ENCODE data around the gene ADAMTS16. TPM values are rescaled to one million over a fixed set of nuclear protein-coding genes. Genes with fewer than 3 reads are reported as not detected.

Gene ADAMTS16
- total and polyA plus RNA-seq, 9 of the 15 experiments (the other 6 are each of a cell fraction or from before 2014, with no cell fraction given), result not detected

DNA sequence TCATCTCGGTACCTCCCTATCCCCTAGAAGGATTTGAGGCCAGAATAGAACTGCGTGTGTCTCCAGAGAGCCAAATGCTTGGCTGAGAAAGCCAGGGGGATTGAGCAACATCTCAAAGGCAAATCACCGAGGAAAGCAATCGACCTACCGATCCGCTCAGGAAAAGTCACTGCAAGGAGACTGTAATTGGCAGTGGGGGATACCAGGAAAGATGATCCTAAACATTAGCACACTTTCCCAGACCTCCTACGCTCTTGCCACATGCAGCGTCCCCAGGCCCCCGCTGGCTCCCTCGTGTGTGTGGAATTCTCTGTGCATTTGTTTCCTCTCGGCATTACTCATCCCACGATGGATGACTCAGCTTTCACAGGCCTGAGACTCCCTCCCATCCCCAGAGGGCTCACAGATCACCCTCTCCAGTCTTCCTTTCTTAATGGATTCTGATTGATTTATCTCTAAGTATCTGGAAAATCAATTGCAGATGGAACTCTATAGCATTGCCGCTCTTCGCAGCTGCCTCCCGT, 200.1 kb downstream of the ADAMTS16 start (continued):
- no peak for TF ChIP-seq ATF2 (CRISPR knock-in tag; IDR thresholded peaks at IDR 0.05)
- TF ChIP-seq TEAD1 (CRISPR knock-in tag; IDR thresholded peaks at IDR 0.05), result peak; percentile 98 to 100
- no peak for TF ChIP-seq NELFE (IDR thresholded peaks at IDR 0.05; ENCODE audit: insufficient read depth, insufficient read length)
- no peak for TF ChIP-seq MEF2A (IDR thresholded peaks at IDR 0.05; ENCODE audit: control insufficient read depth, low read depth, low read length)
- TF ChIP-seq EGR1 (conservative IDR thresholded peaks at IDR 0.05), result peak; percentile 65
- no peak for TF ChIP-seq ZNF79 (CRISPR knock-in tag; IDR thresholded peaks at IDR 0.05; ENCODE audit: low read depth)
- no peak for TF ChIP-seq SP2 (IDR thresholded peaks at IDR 0.05; ENCODE audit: extremely low read depth, low read depth, low read length, poor library complexity, severe bottlenecking)
- no peak for TF ChIP-seq CBX8 (IDR thresholded peaks at IDR 0.05; ENCODE audit: borderline replicate concordance, extremely low read depth, low read depth, low read length, poor library complexity, severe bottlenecking)
- no peak for TF ChIP-seq PTRF (tag; IDR thresholded peaks at IDR 0.05)
- no peak for TF ChIP-seq ZNF324 (CRISPR knock-in tag; IDR thresholded peaks at IDR 0.05)
- no peak for TF ChIP-seq FOXA1 (IDR thresholded peaks at IDR 0.05; ENCODE audit: borderline replicate concordance)
- no peak for TF ChIP-seq SRSF1 (IDR thresholded peaks at IDR 0.05; ENCODE audit: low read depth, low read length)
- TF ChIP-seq, protein P1, sequence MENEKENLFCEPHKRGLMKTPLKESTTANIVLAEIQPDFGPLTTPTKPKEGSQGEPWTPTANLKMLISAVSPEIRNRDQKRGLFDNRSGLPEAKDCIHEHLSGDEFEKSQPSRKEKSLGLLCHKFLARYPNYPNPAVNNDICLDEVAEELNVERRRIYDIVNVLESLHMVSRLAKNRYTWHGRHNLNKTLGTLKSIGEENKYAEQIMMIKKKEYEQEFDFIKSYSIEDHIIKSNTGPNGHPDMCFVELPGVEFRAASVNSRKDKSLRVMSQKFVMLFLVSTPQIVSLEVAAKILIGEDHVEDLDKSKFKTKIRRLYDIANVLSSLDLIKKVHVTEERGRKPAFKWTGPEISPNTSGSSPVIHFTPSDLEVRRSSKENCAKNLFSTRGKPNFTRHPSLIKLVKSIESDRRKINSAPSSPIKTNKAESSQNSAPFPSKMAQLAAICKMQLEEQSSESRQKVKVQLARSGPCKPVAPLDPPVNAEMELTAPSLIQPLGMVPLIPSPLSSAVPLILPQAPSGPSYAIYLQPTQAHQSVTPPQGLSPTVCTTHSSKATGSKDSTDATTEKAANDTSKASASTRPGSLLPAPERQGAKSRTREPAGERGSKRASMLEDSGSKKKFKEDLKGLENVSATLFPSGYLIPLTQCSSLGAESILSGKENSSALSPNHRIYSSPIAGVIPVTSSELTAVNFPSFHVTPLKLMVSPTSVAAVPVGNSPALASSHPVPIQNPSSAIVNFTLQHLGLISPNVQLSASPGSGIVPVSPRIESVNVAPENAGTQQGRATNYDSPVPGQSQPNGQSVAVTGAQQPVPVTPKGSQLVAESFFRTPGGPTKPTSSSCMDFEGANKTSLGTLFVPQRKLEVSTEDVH (IDR thresholded peaks at IDR 0.05; ENCODE audit: low read depth, partially characterized antibody), result no peak
- TF ChIP-seq ZNF133 (CRISPR knock-in tag; IDR thresholded peaks at IDR 0.05), result no peak
- no peak for TF ChIP-seq HCFC1 (IDR thresholded peaks at IDR 0.05; ENCODE audit: low read depth, low read length)
- TF ChIP-seq BMI1 (IDR thresholded peaks at IDR 0.05; ENCODE audit: low read length), result no peak
- TF ChIP-seq BRD4 (IDR thresholded peaks at IDR 0.05), result no peak
- no peak for TF ChIP-seq ZNF511 (CRISPR knock-in tag; IDR thresholded peaks at IDR 0.05)
- peak; percentile 27; the same call in 1 of the 2 replicates for TF ChIP-seq EP300 (IDR thresholded peaks at IDR 0.05; ENCODE audit: low read length)
- TF ChIP-seq GABPA (tag; conservative IDR thresholded peaks at IDR 0.05; ENCODE audit: low read depth), result no peak
